Upper lobe of left lung (tissue), 6 donors: ENCODE data around the gene UST. TPM values are rescaled to one million over a fixed set of nuclear protein-coding genes. Genes with fewer than 3 reads are reported as not detected.

Experiments used
- ATAC-seq, 2 donors: fragments of 200-7000 bp; cut with Tn5 transposase; one replicate each; pipeline ENCODE4 v1.9.1; 2022; ENCODE audit warnings: mild to moderate bottlenecking in 2 of 2, moderate library complexity in 2 of 2; ENCODE audit not compliant: low FRiP score in 2 of 2
- DNase-seq, 2 donors: peaks; one replicate each; pipeline ENCODE4 v3.0.0-alpha.2; 2019 to 2020
- H3K27ac ChIP-seq, 4 donors: fragments of 200-600 bp; sonication (generic); one replicate each; pipeline ENCODE4 v1.5.1; 2016 to 2019
- H3K27me3 ChIP-seq, 4 donors: fragments of 200-600 bp; sonication (generic); one replicate each; pipeline ENCODE4 v1.5.1; 2017 to 2019
- H3K36me3 ChIP-seq, 4 donors: fragments of 200-600 bp; sonication (generic); one replicate each; pipeline ENCODE4 v1.5.1; 2016 to 2019
- H3K4me1 ChIP-seq, 4 donors: fragments of 200-600 bp; sonication (generic); one replicate each; pipeline ENCODE4 v1.5.1; 2018 to 2019
- H3K4me3 ChIP-seq, 4 donors: fragments of 200-600 bp; sonication (generic); one replicate each; pipeline ENCODE4 v1.5.1; 2017 to 2019; ENCODE audit warnings: mild to moderate bottlenecking in 2 of 4, moderate library complexity in 1 of 4
- H3K9me3 ChIP-seq, 4 donors: fragments of 200-600 bp; sonication (generic); one replicate each; pipeline ENCODE4 v1.5.1; 2018 to 2019
- CTCF ChIP-seq, 6 experiments: fragments of 450-650 bp in 4 of 6; fragments of 200-600 bp in 2 of 6; sonication (generic) in 2 of 6; IDR thresholded peaks; one replicate each; pipeline ENCODE4 v1.5.1; 2016 to 2019; ENCODE audit warnings: antibody characterized with exemption in 6 of 6
- EP300 ChIP-seq, 4 donors: sonication (generic); formaldehyde crosslinking; IDR thresholded peaks; one replicate each; pipeline ENCODE4 v1.5.1; 2017; ENCODE audit warnings: antibody characterized with exemption in 4 of 4, control low read depth in 2 of 4
- POLR2A ChIP-seq, 4 donors: fragments of 450-650 bp; IDR thresholded peaks; one replicate each; pipeline ENCODE4 v1.5.1; 2016 to 2017; ENCODE audit warnings: antibody characterized with exemption in 4 of 4, mild to moderate bottlenecking in 2 of 4
- POLR2AphosphoS5 ChIP-seq, 2 donors: sonication (generic); formaldehyde crosslinking; IDR thresholded peaks; one replicate each; pipeline ENCODE4 v1.5.1; 2017; ENCODE audit warnings: antibody characterized with exemption in 2 of 2
- WGBS, 2 donors: methylation state at CpG; one replicate each; pipeline ENCODE4 v1.1.5; 2017 to 2018; 5-methylcytosine and 5-hydroxymethylcytosine counted together
- total RNA-seq, 6 donors: library from RNA; depleted of rRNA in 4 of 6; stranded (reverse); fragments of >200 nt in 4 of 6; gene quantifications; one replicate each; pipeline versions ENCODE4 v1.1.0 to v1.2.1, GENCODE V29; 2016 to 2021
- donor health status: DM: no; HTN: no; CAD: no; lungs with moderate emphysema.
- donor health status: DM: no; HTN: yes; CAD: no; lungs with severe emphysema.

Gene UST
- total RNA-seq, 6 donors from 2014 or later, result 10.2 to 21.6 (median 14.2) TPM

GRCh38 chr6:148893073-148893472 lies 146.2 kb downstream of the UST start:
- DNase-seq, result no peak
- no peak overlapping the region for H3K27ac ChIP-seq
- WGBS, 2 donors, result 47 to 91% methylated on average over 2 of the region's 2 CpGs
- TF ChIP-seq EP300 (IDR thresholded peaks at IDR 0.05) (no peak), POLR2A (IDR thresholded peaks at IDR 0.05) (no peak)
- H3K36me3 ChIP-seq, result no peaks in the 10 kb centered on the region
- no peak overlapping the region for H3K4me3 ChIP-seq
- no peaks in the 10 kb centered on the region for H3K27me3 ChIP-seq
- H3K4me1 ChIP-seq, result no peaks in the 10 kb centered on the region
- H3K9me3 ChIP-seq, result no peaks in the 10 kb centered on the region
- ATAC-seq, result no peak

- H3K9me3 ChIP-seq, result no peaks in the 10 kb centered on the region
- DNase-seq, result no peak
- no peak overlapping the region for H3K27ac ChIP-seq
- 47 to 100% methylated on average over 2 of the region's 2 CpGs for WGBS, 2 donors
- H3K27me3 ChIP-seq, result no peaks in the 10 kb centered on the region
- no peak for ATAC-seq
- no peak for TF ChIP-seq EP300 (IDR thresholded peaks at IDR 0.05)
- no peak for TF ChIP-seq POLR2A (IDR thresholded peaks at IDR 0.05)
- TF ChIP-seq POLR2AphosphoS5 (IDR thresholded peaks at IDR 0.05), result no peak
- no peak for TF ChIP-seq CTCF (IDR thresholded peaks at IDR 0.05)
- no peaks in the 10 kb centered on the region for H3K4me1 ChIP-seq
- H3K36me3 ChIP-seq, result no peaks in the 10 kb centered on the region
- H3K4me3 ChIP-seq, result no peak overlapping the region
These were observed 146.7 kb downstream of the UST start for GRCh38 chr6:148893481-148893880.

GRCh38 chr6:148898376-148899014 lies 151.7 kb downstream of the UST start:
- no peak for DNase-seq

DNA sequence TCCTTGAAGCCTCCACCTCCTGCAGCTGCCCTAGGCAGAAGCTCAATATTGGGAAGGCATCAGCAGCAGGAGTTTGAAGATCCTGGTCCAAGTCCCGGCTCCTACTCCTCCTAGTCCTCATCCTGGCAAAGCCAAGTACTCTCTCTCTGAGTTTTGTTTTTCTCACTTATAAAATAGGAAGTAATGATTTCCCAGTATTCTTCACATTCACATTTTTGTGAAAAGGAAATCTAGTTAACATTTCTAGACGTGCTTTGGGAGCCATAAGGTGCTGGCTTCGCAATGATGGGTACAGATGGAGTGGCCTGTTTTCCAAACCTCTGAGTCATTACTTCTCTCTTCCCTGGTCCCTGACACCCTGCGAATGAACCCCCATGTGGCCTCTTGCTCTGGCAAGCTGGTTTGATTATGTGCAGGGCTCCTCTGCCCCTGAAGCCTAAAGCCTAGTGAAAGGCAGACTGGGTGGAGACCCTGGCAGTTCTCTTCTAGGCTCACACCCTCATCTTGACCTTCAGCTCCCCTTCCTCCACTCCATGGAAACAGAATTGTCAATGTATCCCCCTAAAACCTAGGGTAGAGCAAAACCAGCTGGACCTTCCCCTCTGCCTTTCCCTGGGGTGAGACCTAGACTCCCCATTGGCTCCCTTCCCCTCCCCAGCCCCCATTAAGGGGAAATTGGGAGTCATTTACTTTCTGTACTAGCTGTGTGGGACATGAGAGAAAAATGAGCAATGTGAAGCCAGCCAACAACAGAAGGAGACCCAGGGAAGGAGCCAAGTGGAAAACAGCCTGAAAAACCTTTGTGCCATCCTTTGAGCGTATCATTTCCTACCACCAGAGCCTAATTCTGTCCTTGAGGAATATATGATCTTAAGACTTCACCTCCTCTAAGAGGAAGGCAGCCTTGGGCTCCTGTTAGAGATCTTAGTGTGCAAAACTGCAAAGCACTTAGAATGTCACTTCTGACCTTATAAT lies 158.4 kb downstream of the UST start:
- Histone ChIP-seq H3K27ac (no peak overlapping the region), H3K4me3 (no peak overlapping the region), H3K4me1 (no peaks in the 10 kb centered on the region), H3K27me3 (no peaks in the 10 kb centered on the region), H3K36me3 (no peaks in the 10 kb centered on the region), H3K9me3 (no peaks in the 10 kb centered on the region)
- no peak for TF ChIP-seq CTCF (IDR thresholded peaks at IDR 0.05)
- no peak for TF ChIP-seq EP300 (IDR thresholded peaks at IDR 0.05)
- TF ChIP-seq POLR2AphosphoS5 (IDR thresholded peaks at IDR 0.05), result no peak
- no peak for TF ChIP-seq POLR2A (IDR thresholded peaks at IDR 0.05)
- no peak for DNase-seq
- no peak for ATAC-seq
- 92% methylated on average over 5 of the region's 5 CpGs for WGBS, 2 donors

More at GRCh38 chr6:148898376-148899014, 151.7 kb downstream of the UST start:
- Histone ChIP-seq H3K27ac (no peak overlapping the region), H3K27me3 (no peaks in the 10 kb centered on the region), H3K9me3 (no peaks in the 10 kb centered on the region), H3K4me3 (no peak overlapping the region), H3K4me1 (no peaks in the 10 kb centered on the region), H3K36me3 (no peaks in the 10 kb centered on the region)
- no peak for TF ChIP-seq EP300 (IDR thresholded peaks at IDR 0.05)
- TF ChIP-seq POLR2AphosphoS5 (IDR thresholded peaks at IDR 0.05), result no peak
- TF ChIP-seq POLR2A (IDR thresholded peaks at IDR 0.05), result no peak
- no peak for TF ChIP-seq CTCF (IDR thresholded peaks at IDR 0.05)
- ATAC-seq, result peak in 1 of 2 donors; percentile 87
- WGBS, 2 donors, result 87 to 91% methylated on average over 4 of the region's 4 CpGs

- ATAC-seq, result no peak
- TF ChIP-seq POLR2A (IDR thresholded peaks at IDR 0.05) (no peak), CTCF (IDR thresholded peaks at IDR 0.05) (no peak), EP300 (IDR thresholded peaks at IDR 0.05) (no peak), POLR2AphosphoS5 (IDR thresholded peaks at IDR 0.05) (no peak)
- no peaks in the 10 kb centered on the region for H3K9me3 ChIP-seq
- DNase-seq, result no peak
- no peaks in the 10 kb centered on the region for H3K27me3 ChIP-seq
- no peak overlapping the region for H3K4me3 ChIP-seq
- no peaks in the 10 kb centered on the region for H3K4me1 ChIP-seq
- H3K27ac ChIP-seq, result no peak overlapping the region
- WGBS, 2 donors, result 89 to 93% methylated on average over 6 of the region's 6 CpGs
- H3K36me3 ChIP-seq, result no peaks in the 10 kb centered on the region
These were observed 159.1 kb downstream of the UST start for GRCh38 chr6:148905901-148906300.
